IMR-90 (cell line): ENCODE data around the gene RSRC2. TPM values are rescaled to one million over a fixed set of nuclear protein-coding genes. Genes with fewer than 3 reads are reported as not detected.
A peak's percentile ranks its signal among the peaks of the same experiment; 100 is the strongest.

Source experiments
- ATAC-seq: fragments of 200-7000 bp; cut with Tn5 transposase; 2 replicates; pipeline ENCODE4 v1.9.1; 2020; ENCODE audit warnings: low read depth, mild to moderate bottlenecking, moderate library complexity
- BruUV-seq: library from RNA; stranded (reverse); fragments of 400-500 nt; replicated peaks from 2 replicates; lab custom pipeline; 2021; lab: Mats Ljungman, UMichigan
- CTCF ChIA-PET: fragments of 300-600 bp; formaldehyde crosslinking; extraction: SDS; loops from one replicate; lab custom pipeline; 2021; ENCODE audit warnings: antibody characterized with exemption; lab: Yijun Ruan, JAX
- POLR2A ChIA-PET: fragments of 300-600 bp; sonication (Branson Sonifier 250); formaldehyde crosslinking; loops from one replicate; lab custom pipeline; 2022; ENCODE audit warnings: antibody characterized with exemption; ENCODE audit not compliant: unreplicated experiment; lab: Charles Lee
- DNase-seq: peaks from one replicate; pipeline ENCODE4 v3.0.0; 2013
- H2AFZ ChIP-seq: replicated peaks from 2 replicates; pipeline ENCODE3; 2013; ENCODE audit warnings: low read length, mild to moderate bottlenecking; ENCODE audit not compliant: poor library complexity
- H2AK5ac ChIP-seq: 2 replicates; pipeline ENCODE4 v1.6.1; 2013; ENCODE audit warnings: low read depth, low read length, inconsistent platforms
- H2AK9ac ChIP-seq: replicated peaks from 2 replicates; pipeline ENCODE3; 2013; ENCODE audit warnings: mild to moderate bottlenecking, low read depth, low read length, moderate library complexity; ENCODE audit not compliant: poor library complexity
- H2BK120ac ChIP-seq: 2 replicates; pipeline ENCODE4 v1.6.1; 2013; ENCODE audit warnings: low read depth, low read length, inconsistent platforms
- H2BK15ac ChIP-seq: 3 replicates; pipeline ENCODE4 v1.6.1; 2013; ENCODE audit warnings: low read depth, low read length, inconsistent platforms
- H2BK20ac ChIP-seq: 2 replicates; pipeline ENCODE4 v1.6.1; 2013; ENCODE audit warnings: low read depth, mild to moderate bottlenecking, inconsistent platforms, low read length, moderate library complexity
- H2BK5ac ChIP-seq: 2 replicates; pipeline ENCODE4 v1.6.1; 2013; ENCODE audit warnings: mild to moderate bottlenecking, low read depth, low read length, inconsistent platforms; ENCODE audit not compliant: poor library complexity, severe bottlenecking
- H3K14ac ChIP-seq: replicated peaks from 2 replicates; pipeline ENCODE4 v1.6.1; 2013; ENCODE audit warnings: low read depth, low read length, inconsistent platforms
- H3K18ac ChIP-seq: 2 replicates; pipeline ENCODE4 v1.6.1; 2013; ENCODE audit warnings: low read depth, low read length, control low read depth
- H3K23ac ChIP-seq: 2 replicates; pipeline ENCODE4 v1.6.1; 2013; ENCODE audit warnings: low read depth, low read length, inconsistent platforms
- H3K27ac ChIP-seq: 2 replicates; pipeline ENCODE4 v1.5.1; 2013; ENCODE audit warnings: mild to moderate bottlenecking, control low read depth, low read length; ENCODE audit not compliant: insufficient read depth
- H3K27me3 ChIP-seq: 2 replicates; pipeline ENCODE4 v1.6.1; 2013; ENCODE audit warnings: low read length; ENCODE audit not compliant: control insufficient read depth, insufficient read depth
- H3K36me3 ChIP-seq: 2 replicates; pipeline ENCODE4 v1.6.1; 2013; ENCODE audit warnings: low read length, mixed read lengths; ENCODE audit not compliant: control insufficient read depth, insufficient read depth
- H3K4ac ChIP-seq: 2 replicates; pipeline ENCODE4 v1.6.1; 2013; ENCODE audit warnings: low read depth, low read length, inconsistent platforms
- H3K4me1 ChIP-seq: 2 replicates; pipeline ENCODE4 v1.6.1; 2013; ENCODE audit warnings: low read length, mixed read lengths; ENCODE audit not compliant: control insufficient read depth, insufficient read depth
- H3K4me2 ChIP-seq: 2 replicates; pipeline ENCODE4 v1.6.1; 2013; ENCODE audit warnings: low read depth, mild to moderate bottlenecking, control low read depth, low read length, moderate library complexity
- H3K4me3 ChIP-seq: 2 replicates; pipeline ENCODE4 v1.5.1; 2013; ENCODE audit warnings: low read depth, mild to moderate bottlenecking, control low read depth, low read length, moderate library complexity; ENCODE audit not compliant: insufficient read depth
- H3K56ac ChIP-seq: 2 replicates; pipeline ENCODE4 v1.6.1; 2013; ENCODE audit warnings: low read length, inconsistent platforms; ENCODE audit not compliant: insufficient read depth; ENCODE audit errors: extremely low read depth
- H3K79me1 ChIP-seq, 2 experiments: 2 replicates each; pipeline ENCODE4 v1.6.1; 2013; ENCODE audit warnings: low read length in 2 of 2, inconsistent platforms in 1 of 2, low read depth in 1 of 2
- H3K9ac ChIP-seq: 2 replicates; pipeline ENCODE4 v1.6.1; 2013; ENCODE audit warnings: low read depth, low read length, control low read depth
- H3K9me1 ChIP-seq: 2 replicates; pipeline ENCODE4 v1.6.1; 2013; ENCODE audit warnings: low read length, inconsistent platforms; ENCODE audit not compliant: insufficient read depth
- H3K9me3 ChIP-seq: 2 replicates; pipeline ENCODE4 v1.6.1; 2013; ENCODE audit warnings: low read length; ENCODE audit not compliant: control insufficient read depth, insufficient read depth
- H4K20me1 ChIP-seq: 2 replicates; pipeline ENCODE4 v1.6.1; 2013; ENCODE audit warnings: low read length, inconsistent platforms; ENCODE audit not compliant: insufficient read depth
- H4K5ac ChIP-seq: 2 replicates; pipeline ENCODE4 v1.6.1; 2013; ENCODE audit warnings: mild to moderate bottlenecking, low read depth, low read length, control low read depth
- H4K8ac ChIP-seq, 2 experiments: 2 replicates each; pipeline ENCODE4 v1.6.1; 2013; ENCODE audit warnings: low read depth in 2 of 2, low read length in 2 of 2, control low read depth in 1 of 2, inconsistent platforms in 1 of 2
- H4K91ac ChIP-seq: 2 replicates; pipeline ENCODE4 v1.6.1; 2013; ENCODE audit warnings: low read depth, low read length, inconsistent platforms; ENCODE audit not compliant: insufficient read depth
- CEBPB ChIP-seq: IDR thresholded peaks from 2 replicates; pipeline ENCODE4 v1.6.1; 2012; ENCODE audit warnings: low read depth, low read length, improper control_type of control experiment
- CHD1 ChIP-seq: IDR thresholded peaks from 2 replicates; pipeline ENCODE4 v1.6.1; 2012; ENCODE audit warnings: low read depth, low read length, improper control_type of control experiment
- FOS ChIP-seq: fragments of 150-350 bp; IDR thresholded peaks from 2 replicates; pipeline ENCODE4 v1.6.1; 2016; ENCODE audit warnings: low read depth, low read length
- MAFK ChIP-seq: IDR thresholded peaks from 2 replicates; pipeline ENCODE4 v1.6.1; 2012; ENCODE audit warnings: low read depth, low read length, improper control_type of control experiment
- NFE2L2 ChIP-seq: fragments of 150-350 bp; IDR thresholded peaks from 2 replicates; pipeline ENCODE4 v1.6.1; 2016; ENCODE audit warnings: low read depth, mild to moderate bottlenecking, low read length
- POLR2A ChIP-seq: IDR thresholded peaks from 2 replicates; pipeline ENCODE4 v1.6.1; 2012; ENCODE audit warnings: mild to moderate bottlenecking, low read depth, low read length
- RAD21 ChIP-seq: IDR thresholded peaks from 2 replicates; pipeline ENCODE4 v1.6.1; 2012; ENCODE audit warnings: low read length, improper control_type of control experiment
- RCOR1 ChIP-seq: IDR thresholded peaks from 2 replicates; pipeline ENCODE4 v1.6.1; 2012; ENCODE audit warnings: mild to moderate bottlenecking, low read length, improper control_type of control experiment; ENCODE audit not compliant: insufficient replicate concordance
- RFX5 ChIP-seq: IDR thresholded peaks from 2 replicates; pipeline ENCODE4 v1.8.0; 2012; ENCODE audit warnings: low read depth, mild to moderate bottlenecking, low read length, moderate library complexity
- SMC3 ChIP-seq: fragments of 150-350 bp; IDR thresholded peaks from 2 replicates; pipeline ENCODE4 v1.6.1; 2016; ENCODE audit warnings: low read depth, mild to moderate bottlenecking, antibody characterized with exemption, low read length, moderate library complexity
- USF2 ChIP-seq: fragments of 150-350 bp; IDR thresholded peaks from 2 replicates; pipeline ENCODE4 v1.6.1; 2017; ENCODE audit warnings: mild to moderate bottlenecking, antibody characterized with exemption, low read length, low read depth
- WGBS, 2 experiments: methylation state at CpG; one replicate each; pipeline versions ENCODE4 v1.1.5 to v1.1.7; 2013; ENCODE audit warnings: missing lambda C conversion rate in 2 of 2; ENCODE audit not compliant: insufficient read length in 1 of 2; ENCODE audit errors: extremely low coverage in 2 of 2; 5-methylcytosine and 5-hydroxymethylcytosine counted together
- dilution Hi-C: fragments of 300-500 bp; cut with HindIII; formaldehyde crosslinking; loops from one replicate; pipeline ENCODE4 v1.14.3; 2018; ENCODE audit warnings: low sequenced_read_pairs; ENCODE audit not compliant: unreplicated experiment
- in situ Hi-C: fragments of 300-500 bp; cut with MboI; formaldehyde crosslinking; loops from 3 replicates; pipeline ENCODE4 v1.14.3; 2019; ENCODE audit warnings: low sequenced_read_pairs, inconsistent platforms, mixed read lengths
- intact Hi-C: fragments of 100-400 bp; cut with micrococcal nuclease; formaldehyde crosslinking; loops from 2 replicates; pipeline ENCODE4 v1.10.0; 2022
- polyA plus RNA-seq, 3 experiments: library from polyadenylated mRNA; depleted of rRNA; stranded (reverse); fragments of >200 nt; gene quantifications; 2 replicates each; pipeline ENCODE4 v1.2.3, GENCODE V29; 2012; ENCODE audit warnings: low replicate concordance in 1 of 3
- total RNA-seq: library from RNA; depleted of rRNA; stranded (reverse); fragments of >200 nt; gene quantifications from 2 replicates; pipeline ENCODE4 v1.2.3, GENCODE V29; 2012

RSRC2 gene
- total and polyA plus RNA-seq, 2 of the 4 experiments (the other 2 are of a cell fraction), result 18.6 to 31.5 TPM

GRCh38 chr12:122501489-122501989, 25.2 kb downstream of the RSRC2 start:
- Histone ChIP-seq H3K79me1 (peaks cover 9 to 38% of the 10 kb centered on the region in 2 experiments), H3K9me3 (no peaks in the 10 kb centered on the region), H3K23ac (no peak overlapping the region), H2BK15ac (no peak overlapping the region), H3K4me2 (peak overlapping the region; percentile 55), H3K36me3 (peaks cover 25% of the 10 kb centered on the region), H2AK9ac (peak overlapping the region; percentile 22), H3K56ac (no peak overlapping the region), H3K18ac (no peak overlapping the region), H2BK120ac (no peak overlapping the region), H3K14ac (no peak overlapping the region), H3K27me3 (no peaks in the 10 kb centered on the region), H2BK20ac (no peak overlapping the region), H3K4me1 (no peaks in the 10 kb centered on the region), H3K4ac (no peak overlapping the region), H2AK5ac (no peak overlapping the region; the same call in 1 of the 2 replicates), H3K4me3 (no peak overlapping the region), H2AFZ (no peak overlapping the region), H3K9ac (no peak overlapping the region), H3K27ac (no peak overlapping the region), H2BK5ac (no peak overlapping the region), H3K9me1 (no peaks in the 10 kb centered on the region), H4K8ac (no peak overlapping the region; a peak in 1 of 4 replicates), H4K20me1 (peaks cover 20% of the 10 kb centered on the region; the same call in 1 of the 2 replicates), H4K5ac (no peak overlapping the region), H4K91ac (no peak overlapping the region)
- in situ Hi-C loops (no loop called here), intact Hi-C loops (no loop called here), dilution Hi-C loops (no loop called here)
- no peak for ATAC-seq
- ChIA-PET POLR2A (interaction anchor here (0.6 to 1.5 kb wide), 3 partner anchors 12 to 102 kb away, joined by 3 to 8 read pairs (median 4); no protein-coding TSS in a partner anchor), CTCF (interaction anchor here (1.0 kb wide), 1 partner anchor 19 kb away, joined by 3 read pairs; no protein-coding TSS in a partner anchor)
- BruUV-seq, result no TSS peak
- TF ChIP-seq NFE2L2 (no peak), CEBPB (no peak), RCOR1 (no peak), SMC3 (no peak), CHD1 (no peak), USF2 (no peak), FOS (no peak), RFX5 (no peak), RAD21 (no peak), POLR2A (no peak), MAFK (no peak)
- WGBS, 2 experiments, result no CpG with 5 or more reads among the region's 9 CpGs
- DNase-seq, result no peak
